Measurements from ENCODE around the gene AGPAT2.

Gene AGPAT2

DNA sequence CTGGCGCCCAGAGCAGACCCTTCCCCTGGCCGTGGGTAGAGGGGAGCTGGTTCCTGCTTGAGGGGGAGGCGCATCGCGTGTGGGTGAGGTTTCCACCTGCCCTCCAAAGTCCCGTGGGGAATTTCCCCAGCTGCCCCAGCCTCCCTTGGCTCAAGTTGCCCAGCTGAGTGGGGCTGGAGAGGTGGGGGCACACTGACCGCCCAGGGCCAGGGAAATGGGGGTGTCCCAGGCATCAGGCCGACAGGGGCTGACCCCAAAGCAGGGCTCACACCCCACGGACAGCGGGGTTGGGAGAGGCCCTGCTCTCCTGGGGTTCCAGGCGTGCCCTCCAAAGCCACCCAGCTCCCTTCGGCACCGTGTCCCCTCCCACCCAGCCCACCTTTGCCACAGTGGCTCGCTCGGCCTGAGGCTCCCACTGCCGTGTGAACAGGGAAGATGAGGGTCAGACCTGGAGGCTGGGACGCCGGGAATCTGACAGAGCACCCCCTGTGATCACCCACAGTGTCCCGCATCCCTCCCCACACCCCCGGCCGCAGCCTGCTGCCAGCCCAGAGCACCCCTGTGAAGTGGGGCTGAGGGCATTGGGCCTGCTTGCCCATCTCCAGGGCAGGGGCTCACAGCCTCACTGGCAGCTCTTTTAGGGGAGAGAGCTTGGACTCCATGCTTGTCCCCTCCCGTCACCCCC, 25.5 kb downstream of the AGPAT2 start:
- no peak for DNase-seq (ENCODE audit: low read depth in 2 of 2)

DNA sequence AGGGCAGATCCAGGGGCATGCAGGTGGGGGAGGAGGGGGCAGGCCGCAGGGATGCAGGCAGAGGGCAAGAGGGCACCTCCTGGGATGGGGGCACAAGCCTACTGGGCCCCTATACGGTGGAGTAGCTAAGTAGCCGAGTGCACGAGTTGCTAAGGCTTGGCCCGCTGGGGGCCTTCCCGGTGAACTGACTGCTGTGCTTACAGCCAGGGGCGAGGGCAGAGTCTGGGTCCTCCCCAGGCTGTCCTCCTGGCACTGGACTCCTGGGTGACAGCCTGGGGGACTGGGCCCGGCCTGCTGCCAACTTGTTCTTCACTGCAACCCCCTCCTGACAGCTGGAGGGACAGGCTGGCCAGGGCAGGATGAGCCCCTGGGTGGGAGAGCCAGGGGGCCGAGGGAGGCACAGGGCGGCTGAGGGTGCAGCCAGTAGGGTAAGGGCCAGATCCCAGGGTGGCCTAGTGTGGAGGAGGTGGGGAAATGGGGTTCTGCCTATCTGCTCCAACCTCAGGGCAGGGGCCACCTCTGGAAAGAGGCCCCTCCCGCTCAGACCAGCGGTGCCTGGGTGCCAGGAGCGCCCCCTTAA, 26.2 kb downstream of the AGPAT2 start:
- DNase-seq (ENCODE audit: low read depth in 2 of 2) = no peak

DNA sequence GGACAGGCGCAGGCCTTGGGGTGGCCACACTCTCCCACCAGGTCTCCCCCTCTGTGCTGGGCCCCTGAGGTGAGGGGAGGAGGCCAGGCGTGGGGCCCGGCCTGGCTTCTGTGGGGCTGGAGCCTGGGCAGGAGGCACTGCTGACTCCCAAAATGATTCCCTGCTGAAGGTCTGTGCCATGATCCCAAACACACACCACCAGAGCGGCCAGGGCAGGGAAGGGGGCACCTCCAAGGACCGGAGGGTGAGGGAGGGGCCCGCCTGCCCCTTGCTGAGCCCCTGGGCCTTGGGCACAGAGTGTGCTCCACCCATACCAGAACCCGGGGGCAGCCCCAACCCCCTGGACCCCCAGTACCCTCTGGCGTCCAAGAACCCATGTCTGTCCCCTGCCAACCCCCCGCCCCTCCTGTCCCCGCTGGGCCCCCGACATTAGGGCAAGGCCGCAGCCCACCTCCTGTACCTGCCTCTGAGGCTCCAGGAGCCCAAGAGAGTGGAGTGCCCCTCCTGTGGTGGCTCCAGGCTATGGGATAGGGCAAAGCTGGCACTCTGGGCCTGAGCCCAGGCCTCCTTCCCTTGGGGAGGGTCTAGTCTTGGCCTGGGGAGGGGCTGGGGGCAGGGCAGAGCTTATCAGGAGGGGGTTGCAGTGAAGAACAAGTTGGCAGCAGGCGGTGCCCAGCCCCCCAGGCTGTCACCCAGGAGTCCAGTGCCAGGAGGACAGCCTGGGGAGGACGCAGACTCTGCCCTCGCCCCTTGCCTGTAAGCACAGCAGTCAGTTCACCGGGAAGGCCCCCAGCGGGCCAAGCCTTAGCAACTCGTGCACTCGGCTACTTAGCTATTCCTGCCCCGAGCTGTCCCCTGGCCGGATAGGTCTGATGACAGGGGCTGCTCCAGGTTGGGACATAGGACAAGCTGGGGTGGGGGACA, 27.1 kb downstream of the AGPAT2 start:
- no peak for DNase-seq (ENCODE audit: low read depth in 2 of 2)

DNA sequence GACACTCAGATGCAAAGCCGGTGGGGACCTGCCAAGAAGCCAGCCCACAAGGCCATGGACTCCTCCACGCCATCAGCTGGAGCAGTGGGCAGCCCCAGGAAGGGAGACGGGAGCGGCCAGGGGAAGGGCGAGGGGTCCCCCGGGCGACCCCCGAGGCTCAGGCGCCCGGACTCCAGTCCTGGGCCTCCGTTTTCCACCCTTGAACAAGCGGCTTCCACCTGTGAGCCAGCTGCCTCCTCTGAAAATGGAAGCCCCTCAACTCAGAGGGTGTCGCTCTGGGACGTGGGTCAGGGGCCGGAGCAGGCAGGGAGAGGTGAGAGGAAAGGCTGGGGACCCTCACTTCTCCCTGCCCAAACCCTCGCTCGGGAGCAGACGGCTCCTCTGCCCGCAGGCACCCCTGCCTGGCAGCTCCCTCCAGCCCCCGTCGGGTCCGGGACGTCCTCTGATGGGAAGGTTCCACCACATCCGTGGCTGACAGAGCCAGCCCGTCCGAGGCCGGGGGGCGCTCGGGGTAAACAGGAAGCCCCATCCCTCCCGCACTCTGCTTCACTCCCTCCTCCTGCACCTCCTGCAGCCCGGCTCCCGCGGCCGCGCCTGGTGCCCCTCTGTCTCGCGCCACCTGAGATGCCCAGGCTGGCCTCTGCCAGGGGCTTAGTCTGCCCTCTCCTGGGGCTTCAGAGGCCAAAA, 28.3 kb downstream of the AGPAT2 start:
- no peak for DNase-seq (ENCODE audit: low read depth in 2 of 2)

DNA sequence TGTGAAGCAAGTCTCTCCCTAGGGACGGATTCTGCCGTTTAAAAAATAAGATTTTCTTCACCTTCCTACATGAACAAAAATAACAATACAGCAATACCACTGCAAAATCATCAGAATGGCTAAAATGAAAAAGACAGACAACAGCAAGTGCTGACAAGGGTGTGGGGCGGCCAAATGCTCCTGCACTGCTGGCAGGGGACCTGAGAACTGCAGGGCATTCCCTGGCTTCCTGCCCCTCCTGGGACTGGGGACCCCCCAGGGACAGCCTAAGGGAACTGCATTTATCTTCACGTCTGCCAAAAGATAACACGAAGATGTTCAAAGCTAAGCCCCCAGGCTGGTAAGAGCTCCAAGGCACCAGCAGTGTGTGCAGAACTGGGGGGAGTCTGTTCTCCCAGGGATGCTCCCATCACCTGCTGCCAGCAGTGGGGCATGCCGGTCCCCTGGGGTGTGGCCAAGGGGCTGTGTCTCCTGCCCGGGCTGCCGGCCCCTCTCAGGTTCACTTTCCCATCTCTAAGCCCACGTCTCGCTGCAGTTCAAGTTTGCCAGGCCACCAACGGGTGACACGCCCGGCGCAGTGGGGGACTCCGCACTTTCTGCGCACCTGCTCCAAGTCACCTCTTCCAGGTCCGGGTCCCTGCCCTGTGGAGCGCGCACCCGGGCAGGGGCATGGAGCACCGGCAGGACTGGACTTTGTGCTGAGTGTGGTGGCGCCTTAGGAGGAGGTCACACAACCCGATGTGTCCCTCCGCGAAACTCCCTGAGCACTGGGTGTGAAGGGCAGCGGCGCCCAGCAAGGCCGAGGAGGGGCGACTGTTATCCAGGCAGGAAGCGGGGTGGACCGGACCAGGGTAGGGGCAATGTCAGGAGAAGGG, 29.0 kb downstream of the AGPAT2 start:
- no peak for DNase-seq (ENCODE audit: low read depth in 2 of 2)

DNA sequence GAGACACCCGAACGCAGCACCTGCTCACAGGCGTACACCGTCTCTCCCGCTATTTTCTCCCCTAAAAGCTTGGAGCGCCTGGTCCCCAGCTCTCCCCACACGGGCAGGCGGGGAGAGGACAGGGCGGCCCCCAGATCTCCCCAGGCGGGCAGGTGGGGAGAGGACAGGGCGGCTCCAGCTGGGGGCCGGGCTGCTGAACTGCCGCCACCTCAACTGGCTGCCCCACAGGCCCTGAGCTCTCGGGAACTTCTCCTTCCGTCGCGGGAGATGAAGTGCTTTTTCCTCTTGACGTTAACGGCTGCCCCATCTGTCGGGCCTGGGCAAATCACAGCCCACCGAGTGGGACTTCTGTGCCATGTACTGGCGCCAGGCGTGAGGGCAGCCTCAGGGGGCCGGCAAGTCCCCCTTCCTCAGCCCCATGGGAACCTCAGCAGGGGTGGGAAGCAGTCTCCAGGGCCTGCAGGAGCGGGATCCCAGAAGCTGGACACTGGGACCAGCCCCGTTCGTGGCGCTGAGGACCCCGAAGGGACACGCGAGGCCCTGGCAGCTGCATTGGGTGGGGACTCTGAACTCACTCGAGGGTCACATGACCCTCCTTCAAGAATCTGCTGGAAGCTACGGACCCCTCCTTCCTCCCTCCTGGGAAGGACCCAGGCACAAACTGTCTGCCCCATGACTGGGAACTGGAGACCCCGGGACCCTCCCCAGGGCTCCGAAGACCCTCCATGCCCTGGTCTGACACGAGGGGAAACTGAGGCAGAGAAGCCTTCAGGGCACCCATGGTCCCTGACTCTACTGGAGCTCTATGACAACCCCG, 30.3 kb downstream of the AGPAT2 start:
- no peak for DNase-seq (ENCODE audit: low read depth in 2 of 2)

DNA sequence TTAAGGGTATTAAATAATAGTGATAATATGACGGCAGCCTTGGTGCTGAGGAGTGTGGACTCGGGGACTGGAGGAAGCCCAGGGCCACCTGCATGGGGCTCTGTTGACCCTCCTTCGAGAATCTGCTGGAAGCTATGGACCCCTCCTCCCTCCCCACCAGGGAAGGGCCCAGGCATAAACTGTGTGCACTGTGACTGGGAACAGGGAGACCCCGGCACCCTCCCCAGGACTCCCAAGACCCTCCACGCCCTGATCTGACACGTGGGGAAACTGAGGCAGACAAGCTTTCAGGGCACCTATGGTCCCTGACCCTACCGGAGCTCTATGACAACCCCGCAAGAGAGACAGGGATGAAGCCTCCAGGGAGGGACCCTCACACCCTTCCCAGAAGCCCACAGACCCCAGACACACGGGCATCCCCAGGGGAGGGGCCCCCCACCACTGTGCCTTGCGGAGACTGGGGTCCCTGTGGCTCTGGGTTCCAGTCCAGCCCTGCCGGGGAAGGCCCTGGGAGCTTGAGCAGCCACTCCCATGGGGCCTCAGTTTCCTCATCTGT, 31.0 kb downstream of the AGPAT2 start:
- no peak for DNase-seq (ENCODE audit: low read depth in 2 of 2)

DNA sequence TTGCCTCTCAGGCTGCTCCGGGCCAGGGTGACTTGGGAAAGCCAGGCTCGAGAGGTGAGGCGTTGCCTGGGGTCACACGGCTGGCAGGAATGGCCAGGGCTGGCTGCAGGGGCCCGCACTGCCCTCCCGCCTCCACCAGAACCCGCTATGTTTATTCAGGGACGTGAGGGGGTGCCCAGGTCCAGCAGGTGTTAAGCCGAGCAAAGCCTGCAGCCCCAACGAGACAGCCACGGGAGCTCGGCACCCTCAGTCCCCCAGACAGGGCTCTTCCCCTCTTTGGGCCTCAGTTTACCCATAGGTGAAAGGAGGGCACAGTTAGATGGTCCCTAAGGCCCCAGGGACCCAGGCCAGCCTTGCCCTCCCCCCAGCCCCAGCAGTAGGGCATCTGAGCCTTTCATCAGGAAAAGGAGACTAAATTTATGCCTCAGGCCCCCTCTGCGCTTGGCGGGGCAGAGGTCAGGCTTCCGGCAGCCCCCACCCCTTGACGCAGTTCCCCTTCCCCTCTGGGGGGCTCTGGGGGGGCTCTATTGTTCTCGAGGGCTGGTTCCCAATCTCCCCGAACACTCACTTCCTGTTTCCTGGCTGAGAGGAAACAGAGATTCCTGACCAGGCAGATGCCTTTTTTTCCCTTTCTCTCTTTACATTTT, 31.6 kb downstream of the AGPAT2 start:
- DNase-seq (ENCODE audit: low read depth in 2 of 2) = no peak

DNA sequence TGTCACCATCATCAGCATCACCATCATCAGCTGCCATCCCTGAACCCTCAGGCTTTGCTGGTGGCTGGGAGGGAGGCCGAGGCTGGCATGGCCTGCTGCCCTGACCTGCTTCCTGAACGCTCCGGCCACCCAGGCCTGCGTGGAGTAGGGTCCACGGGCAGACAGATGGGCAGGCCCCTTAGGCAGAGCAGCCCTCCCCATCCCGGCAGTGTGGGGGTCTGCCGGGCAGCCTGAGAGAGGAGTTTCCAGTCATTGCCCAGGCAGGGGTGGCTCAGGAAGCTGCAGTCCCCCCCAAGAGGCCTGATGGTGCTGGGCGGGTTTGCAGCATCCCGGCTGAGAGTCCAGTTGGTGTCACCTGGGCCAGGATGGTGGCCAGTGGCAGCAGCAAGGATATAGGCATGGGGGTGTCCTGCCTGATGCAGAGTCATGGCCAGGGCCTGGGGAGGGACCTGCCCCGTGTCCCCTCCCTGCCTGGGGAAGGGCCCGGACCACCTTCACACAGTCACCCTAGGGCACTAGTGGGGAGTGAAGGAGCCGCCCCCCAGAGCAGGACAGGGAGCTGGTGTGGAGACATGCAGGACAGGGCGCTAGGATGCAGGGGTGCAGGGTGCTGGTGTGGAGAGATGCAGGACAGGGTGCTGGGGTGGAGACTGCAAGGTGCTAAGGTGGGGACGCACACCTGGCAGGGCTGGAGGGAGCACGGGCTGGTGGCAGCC, 32.3 kb downstream of the AGPAT2 start:
- DNase-seq (ENCODE audit: low read depth in 2 of 2) = no peak

DNA sequence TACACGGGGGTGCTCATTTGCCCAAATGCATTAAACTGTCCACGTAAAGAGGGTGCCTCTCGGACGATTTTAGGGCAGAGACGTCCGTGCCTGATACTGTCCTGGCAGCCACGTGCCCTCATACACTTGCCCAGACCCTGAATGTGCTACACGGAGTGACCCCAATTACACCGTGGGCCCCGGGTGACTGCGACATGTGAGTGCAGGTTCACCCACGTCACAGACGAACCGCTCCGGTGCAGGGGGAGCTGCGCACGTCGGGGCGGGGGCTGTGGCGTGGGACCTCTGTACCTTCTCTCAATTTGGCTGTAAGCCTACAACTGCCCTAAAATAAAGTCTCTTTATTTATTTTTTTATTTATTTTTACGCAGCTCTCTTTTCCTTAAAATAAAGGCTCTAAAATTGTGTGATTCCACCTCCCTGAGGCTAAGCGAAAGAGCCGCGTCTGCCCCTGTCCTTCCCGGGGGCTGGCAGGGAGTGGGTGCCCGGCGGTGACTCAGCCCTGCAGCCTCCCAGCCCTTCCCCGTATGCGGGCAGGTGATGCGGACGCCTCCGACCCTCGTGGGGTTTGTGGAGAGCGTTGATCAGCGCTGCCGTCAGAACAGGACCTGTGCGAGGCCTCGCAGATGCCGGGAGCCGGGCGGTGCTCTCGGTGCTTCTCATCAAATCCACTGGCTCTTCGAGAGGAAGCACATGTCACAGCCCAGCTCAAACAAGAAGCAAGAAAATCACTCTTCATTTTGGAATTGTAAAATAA, 33.8 kb downstream of the AGPAT2 start:
- DNase-seq (ENCODE audit: low read depth in 2 of 2) = no peak

DNA sequence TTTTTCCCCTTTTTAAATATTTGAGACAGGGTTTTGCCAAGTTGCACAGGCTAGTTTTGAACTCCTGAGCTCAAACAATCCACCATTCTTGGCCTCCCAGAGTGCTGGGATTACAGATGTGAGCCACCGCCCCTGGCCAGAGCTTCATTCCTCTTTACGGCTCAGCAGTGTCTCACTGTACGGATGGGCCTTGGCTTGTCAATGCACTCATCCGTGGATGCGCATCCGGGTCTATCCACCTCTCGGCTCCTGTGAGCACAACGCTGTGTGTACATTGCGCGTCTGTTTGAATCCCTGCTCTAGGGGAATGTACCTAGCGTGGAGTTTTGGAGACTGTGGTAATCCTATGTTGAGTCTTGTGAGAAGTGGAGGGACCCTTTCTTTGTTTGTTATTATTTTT, 35.4 kb downstream of the AGPAT2 start:
- DNase-seq (ENCODE audit: low read depth in 2 of 2) = no peak

DNA sequence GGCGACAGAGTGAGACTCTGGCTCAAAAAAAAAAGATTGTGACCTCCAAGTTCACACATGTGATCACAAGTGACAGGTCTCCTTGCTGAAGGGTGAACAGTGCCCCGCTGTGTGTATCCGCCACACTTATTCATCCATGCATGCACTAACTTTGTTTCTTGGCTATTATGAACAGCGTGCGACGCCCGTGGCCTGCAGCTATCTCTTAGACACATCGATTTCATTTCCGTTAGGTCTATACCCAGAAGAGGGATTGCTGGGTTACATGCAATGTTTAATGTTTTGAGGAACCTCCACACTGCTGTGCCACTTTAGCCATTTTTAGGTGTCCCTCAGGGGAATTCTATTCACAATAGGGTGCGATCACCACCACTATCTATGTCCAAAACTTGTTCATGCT, 36.6 kb downstream of the AGPAT2 start:
- no peak for DNase-seq (ENCODE audit: low read depth in 2 of 2)

DNA sequence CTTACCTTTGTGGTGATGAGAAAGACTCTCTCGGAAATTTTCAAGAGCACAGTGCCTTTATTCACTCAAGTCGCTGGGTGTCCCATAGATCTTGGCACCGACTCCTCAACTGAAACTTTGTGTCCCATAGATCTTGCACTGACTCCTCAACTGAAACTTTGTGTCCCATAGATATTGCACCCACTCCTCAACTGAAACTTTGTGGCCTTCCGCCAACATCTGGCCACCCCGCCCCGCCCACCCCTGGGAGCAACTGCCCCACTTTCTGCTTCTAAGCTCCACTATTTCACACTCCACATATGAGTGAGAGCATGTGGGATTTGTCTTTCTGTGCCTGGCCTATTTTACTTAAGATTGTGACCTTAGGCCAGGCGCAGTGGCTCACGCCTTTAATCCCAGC, 37.2 kb downstream of the AGPAT2 start:
- no peak for DNase-seq (ENCODE audit: low read depth in 2 of 2)

DNA sequence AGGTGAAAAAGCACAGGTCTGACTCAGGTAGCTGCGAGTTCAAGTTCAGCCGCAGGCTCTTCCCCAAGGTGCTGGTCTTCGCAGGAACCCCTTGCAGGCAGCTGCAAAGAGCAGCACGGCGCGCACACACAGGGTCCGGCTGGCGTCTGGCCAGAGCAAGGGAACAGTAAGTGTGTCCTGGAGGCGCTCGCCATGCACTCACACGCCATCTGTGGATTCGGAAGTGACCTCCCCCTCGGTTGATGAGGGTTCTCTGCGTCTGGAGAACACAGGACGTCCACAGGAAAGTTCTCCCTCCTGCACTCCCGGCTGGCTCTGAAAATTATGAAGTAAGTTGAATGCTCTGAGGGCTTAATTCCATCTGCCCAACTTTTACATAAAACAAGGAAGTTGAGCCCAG, 38.5 kb downstream of the AGPAT2 start:
- DNase-seq (ENCODE audit: low read depth in 2 of 2) = no peak

DNA sequence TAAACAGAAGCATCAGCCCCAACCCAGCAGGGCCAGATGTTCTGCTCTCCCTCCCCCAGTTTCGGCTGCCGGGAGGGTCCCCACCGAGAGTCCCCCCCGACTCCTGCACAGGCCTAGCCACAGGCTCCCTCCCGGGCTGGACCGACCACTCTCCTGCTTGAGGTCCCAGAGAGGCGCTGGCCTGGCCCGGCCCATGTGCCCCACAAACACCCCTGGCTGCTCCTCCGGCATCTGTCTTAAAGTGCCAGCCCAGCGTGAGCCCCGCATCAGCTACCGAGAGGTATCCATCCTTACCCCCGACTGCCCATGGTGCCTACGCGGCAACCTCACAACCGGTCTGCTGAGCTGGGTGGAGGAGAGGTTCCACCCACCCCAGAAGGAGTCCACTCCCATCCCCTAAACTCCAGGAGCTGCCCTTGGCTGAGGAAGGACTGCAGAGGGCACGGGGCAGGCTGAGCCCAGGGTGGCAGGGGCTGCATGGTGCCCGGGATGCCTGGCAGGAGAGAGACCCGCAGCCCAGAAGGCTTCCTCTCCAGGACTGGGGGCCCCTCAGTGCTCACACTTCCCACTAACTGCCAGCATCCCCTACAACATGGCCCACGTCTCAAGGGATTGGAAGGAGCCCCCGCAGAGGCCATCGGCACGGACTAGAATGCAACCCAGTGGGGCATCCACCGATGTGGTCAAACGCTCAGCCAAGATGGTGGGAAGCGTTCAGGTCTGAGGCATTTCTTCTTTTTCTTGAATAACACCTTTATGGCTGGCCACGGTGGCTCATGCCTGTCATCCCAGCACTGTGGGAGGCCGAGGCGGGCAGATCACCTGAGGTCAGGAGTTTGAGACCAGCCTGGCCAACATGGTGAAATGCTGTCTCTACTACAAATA, 40.2 kb downstream of the AGPAT2 start:
- no peak for DNase-seq (ENCODE audit: low read depth in 2 of 2)

DNA sequence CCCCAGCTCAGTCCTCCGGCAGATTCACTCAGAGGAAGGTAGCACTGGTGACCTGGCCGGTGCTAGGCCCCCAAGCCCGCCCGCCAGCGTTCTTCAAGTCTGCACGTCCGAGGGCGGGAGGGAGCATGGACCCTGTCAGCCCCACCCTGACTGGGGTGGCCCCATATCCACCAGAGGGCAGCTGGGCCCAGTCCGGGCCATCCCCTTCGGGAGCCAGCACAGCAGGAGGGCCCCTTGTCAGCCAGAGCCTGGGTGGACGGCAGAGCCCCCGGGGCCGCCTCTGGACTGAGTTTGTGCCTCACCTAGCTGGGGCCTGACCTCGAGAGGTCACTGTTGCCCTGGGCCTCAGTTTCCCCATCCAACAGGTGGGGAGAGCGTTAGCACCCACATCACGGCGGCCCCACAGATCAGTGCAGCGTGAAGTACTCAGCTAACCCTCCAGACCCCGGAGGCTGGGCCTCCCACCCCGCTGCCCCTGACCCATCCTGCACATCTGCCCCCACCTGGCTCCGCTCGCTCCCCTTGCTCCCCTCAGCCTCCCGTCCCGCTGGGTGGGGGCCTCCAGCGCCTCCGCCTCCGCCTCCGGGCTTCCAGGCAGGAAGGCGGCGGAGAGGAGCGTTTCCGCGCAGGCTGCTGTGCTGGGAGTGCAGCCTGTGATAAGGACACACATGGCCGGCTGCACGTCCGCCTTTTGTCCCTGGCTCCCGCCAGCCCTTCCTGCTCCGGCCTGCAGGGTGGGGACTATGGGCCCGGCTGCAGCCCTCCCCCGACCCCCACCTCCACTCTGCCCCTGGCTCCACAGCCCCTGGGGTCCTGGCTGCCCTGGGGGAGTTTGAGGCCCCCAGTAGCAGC, 41.1 kb downstream of the AGPAT2 start:
- DNase-seq (ENCODE audit: low read depth in 2 of 2) = no peak

Data from stimulated activated CD8-positive, alpha-beta memory T cell treated with anti-CD3 and anti-CD28 coated beads, Interleukin-7, amount 100 ng/mL, for 4 hours (primary cell).